Natural killer cell (primary cell): ENCODE results near the gene NEDD4L. TPM values are rescaled to one million over a fixed set of nuclear protein-coding genes. Genes with fewer than 3 reads are reported as not detected.

Experiments used
- ATAC-seq, 3 donors: fragments of 150-1000 bp in 2 of 3; fragments of 200-7000 bp in 1 of 3; cut with Tn5 transposase; 1 replicate in 1 of 3; 2 replicates in 2 of 3; pipeline ENCODE4 v1.10.0; 2021; ENCODE audit warnings: mild to moderate bottlenecking in 2 of 3, moderate library complexity in 2 of 3
- DNase-seq, 2 donors: peaks; one replicate each; pipeline versions ENCODE4 v3.0.0 to v3.0.0-alpha.2; 2013 to 2021; ENCODE audit warnings: mixed read lengths in 1 of 2
- H3K27ac ChIP-seq: one replicate; pipeline ENCODE4 v1.5.1; 2013; ENCODE audit warnings: mild to moderate bottlenecking, low read length
- H3K27me3 ChIP-seq: one replicate; pipeline ENCODE4 v1.6.1; 2013; ENCODE audit warnings: low read length; ENCODE audit not compliant: control insufficient read depth, insufficient read depth
- H3K36me3 ChIP-seq: one replicate; pipeline ENCODE4 v1.6.1; 2013; ENCODE audit warnings: low read length; ENCODE audit not compliant: control insufficient read depth, insufficient read depth
- H3K4me1 ChIP-seq: one replicate; pipeline ENCODE4 v1.6.1; 2013; ENCODE audit warnings: low read length; ENCODE audit not compliant: control insufficient read depth, insufficient read depth
- H3K4me3 ChIP-seq: one replicate; pipeline ENCODE4 v1.5.1; 2013; ENCODE audit warnings: low read length
- H3K9me3 ChIP-seq: one replicate; pipeline ENCODE4 v1.6.1; 2013; ENCODE audit warnings: low read length; ENCODE audit not compliant: control insufficient read depth, insufficient read depth
- H3K27ac Mint-ChIP-seq, 2 donors: one replicate each; pipeline ENCODE4 v1.8.0; 2022; ENCODE audit warnings: mild to moderate bottlenecking in 2 of 2, mixed read lengths in 2 of 2, moderate library complexity in 1 of 2
- H3K27me3 Mint-ChIP-seq, 2 donors: one replicate each; pipeline ENCODE4 v1.8.0; 2022; ENCODE audit warnings: low read depth in 2 of 2, mixed read lengths in 2 of 2
- H3K36me3 Mint-ChIP-seq: one replicate; pipeline ENCODE4 v1.8.0; 2022; ENCODE audit warnings: mixed read lengths
- H3K4me1 Mint-ChIP-seq, 2 donors: one replicate each; pipeline ENCODE4 v1.8.0; 2022; ENCODE audit warnings: mixed read lengths in 2 of 2
- H3K4me3 Mint-ChIP-seq: one replicate; pipeline ENCODE4 v1.8.0; 2022; ENCODE audit warnings: mild to moderate bottlenecking, moderate library complexity, mixed read lengths
- H3K9me3 Mint-ChIP-seq, 2 donors: one replicate each; pipeline ENCODE4 v1.8.0; 2022; ENCODE audit warnings: mixed read lengths in 2 of 2
- WGBS: methylation state at CpG from one replicate; pipeline ENCODE4 v1.1.7; 2013; ENCODE audit warnings: missing lambda C conversion rate; ENCODE audit not compliant: insufficient coverage; 5-methylcytosine and 5-hydroxymethylcytosine counted together
- intact Hi-C: fragments of 100-400 bp; cut with micrococcal nuclease; formaldehyde crosslinking; loops from one replicate; pipeline ENCODE4 v1.14.2; 2022
- total RNA-seq, 4 donors: library from RNA; stranded (reverse); fragments of 120-200 nt in 1 of 4; gene quantifications; one replicate each; pipeline versions ENCODE4 v1.2.3 to v1.2.4, GENCODE V29; 2013 to 2022
- TF ChIP-seq, protein P1 (sequence below): fragments of 200-600 bp; IDR thresholded peaks from one replicate; pipeline ENCODE4 v1.8.0; 2022; ENCODE audit warnings: antibody characterized with exemption

NEDD4L gene
- total RNA-seq, 3 donors from 2014 or later (not counting 1 experiment from before 2014, with no cell fraction given): 3.4 to 15.3 (median 14.3) TPM

DNA sequence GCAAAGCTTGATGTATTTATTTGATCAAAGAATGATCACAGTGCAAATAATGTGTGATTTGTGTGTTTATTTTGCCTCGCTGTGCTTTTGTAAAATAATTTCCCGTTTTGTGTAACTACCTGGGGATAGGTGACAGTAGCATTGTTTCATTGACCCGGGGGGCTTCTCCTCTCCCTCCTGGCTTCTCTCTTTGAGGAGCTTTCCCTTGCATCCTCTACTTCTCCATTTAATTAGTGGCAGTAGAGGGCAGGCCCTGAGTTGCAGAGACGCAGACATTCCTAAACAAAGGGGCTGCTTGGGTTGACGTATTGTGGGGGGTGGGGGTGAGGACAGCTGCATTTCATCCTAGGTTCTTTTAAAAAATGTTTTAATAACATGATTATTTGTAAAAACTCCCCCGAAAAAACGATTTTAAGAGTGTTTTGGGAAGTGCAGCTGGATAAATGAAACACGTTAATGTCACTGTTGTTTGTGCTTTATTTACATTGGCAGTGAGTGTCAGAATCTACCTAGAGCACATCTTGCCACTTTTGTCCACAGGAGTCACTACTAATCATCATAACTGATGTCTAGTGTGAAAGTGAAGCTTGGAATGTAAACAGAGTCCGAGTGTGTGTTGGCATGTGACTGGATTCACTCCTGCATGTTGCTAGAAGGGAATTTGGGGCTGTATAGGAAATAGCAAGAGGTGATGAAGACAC, 2.2 kb downstream of the NEDD4L start:
- no peak for DNase-seq
- WGBS: 57% methylated on average over 8 of the region's 9 CpGs
- H3K4me3 ChIP-seq: no peak overlapping the region
- intact Hi-C loops: no loop called here
- no peak overlapping the region for H3K27ac ChIP-seq
- peak overlapping the region in 1 of 2 donors; percentile 63 for H3K27ac Mint-ChIP-seq
- peaks cover 14% of the 10 kb centered on the region for H3K4me1 ChIP-seq
- no peak for ATAC-seq
- no peaks in the 10 kb centered on the region for H3K9me3 Mint-ChIP-seq
- H3K27me3 Mint-ChIP-seq: peaks cover 4 to 10% of the 10 kb centered on the region in 2 donors
- H3K36me3 ChIP-seq: no peaks in the 10 kb centered on the region
- TF ChIP-seq, protein P1, sequence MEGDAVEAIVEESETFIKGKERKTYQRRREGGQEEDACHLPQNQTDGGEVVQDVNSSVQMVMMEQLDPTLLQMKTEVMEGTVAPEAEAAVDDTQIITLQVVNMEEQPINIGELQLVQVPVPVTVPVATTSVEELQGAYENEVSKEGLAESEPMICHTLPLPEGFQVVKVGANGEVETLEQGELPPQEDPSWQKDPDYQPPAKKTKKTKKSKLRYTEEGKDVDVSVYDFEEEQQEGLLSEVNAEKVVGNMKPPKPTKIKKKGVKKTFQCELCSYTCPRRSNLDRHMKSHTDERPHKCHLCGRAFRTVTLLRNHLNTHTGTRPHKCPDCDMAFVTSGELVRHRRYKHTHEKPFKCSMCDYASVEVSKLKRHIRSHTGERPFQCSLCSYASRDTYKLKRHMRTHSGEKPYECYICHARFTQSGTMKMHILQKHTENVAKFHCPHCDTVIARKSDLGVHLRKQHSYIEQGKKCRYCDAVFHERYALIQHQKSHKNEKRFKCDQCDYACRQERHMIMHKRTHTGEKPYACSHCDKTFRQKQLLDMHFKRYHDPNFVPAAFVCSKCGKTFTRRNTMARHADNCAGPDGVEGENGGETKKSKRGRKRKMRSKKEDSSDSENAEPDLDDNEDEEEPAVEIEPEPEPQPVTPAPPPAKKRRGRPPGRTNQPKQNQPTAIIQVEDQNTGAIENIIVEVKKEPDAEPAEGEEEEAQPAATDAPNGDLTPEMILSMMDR: no peak
- peak overlapping the region; percentile 95 for H3K4me3 Mint-ChIP-seq
- no peaks in the 10 kb centered on the region for H3K27me3 ChIP-seq
- H3K36me3 Mint-ChIP-seq: no peaks in the 10 kb centered on the region
- H3K4me1 Mint-ChIP-seq: peaks cover 20 to 30% of the 10 kb centered on the region in 2 donors
- H3K9me3 ChIP-seq: no peaks in the 10 kb centered on the region

DNA sequence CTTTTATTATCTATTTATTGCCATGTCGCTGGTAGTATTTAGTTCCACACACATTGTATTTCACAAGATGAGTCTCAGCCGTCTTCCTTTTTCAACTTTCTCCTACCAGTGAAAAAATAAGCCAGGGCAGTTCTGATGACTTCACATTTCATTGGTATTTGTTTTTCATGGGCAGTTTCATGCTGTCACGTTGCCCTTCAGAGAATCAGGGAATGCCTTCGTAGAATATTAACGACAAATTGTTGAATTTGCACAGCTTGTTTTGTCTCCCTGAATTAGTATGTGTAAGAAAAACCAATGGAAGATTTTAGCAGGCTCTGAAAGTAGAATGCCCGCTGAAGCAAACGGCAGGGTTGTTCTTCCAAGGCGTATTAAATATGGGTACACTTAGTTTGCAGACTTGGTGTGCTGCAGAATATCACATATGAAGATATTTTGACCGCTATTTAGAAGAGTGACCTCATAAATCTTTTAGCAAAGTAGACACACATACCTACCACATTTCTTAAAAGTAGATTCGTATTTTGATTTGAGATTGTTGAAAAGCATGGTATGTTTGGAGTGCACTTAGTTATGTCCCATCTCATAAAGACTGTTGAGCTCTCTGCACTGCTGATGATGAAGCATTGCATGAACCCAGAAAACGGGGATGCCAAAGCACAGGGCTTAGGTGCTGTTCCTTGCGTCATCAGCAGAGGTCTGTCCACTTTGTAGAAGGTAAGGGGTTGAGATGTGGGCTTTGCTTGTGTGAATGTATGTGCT, 2.9 kb downstream of the NEDD4L start:
- Histone ChIP-seq H3K36me3 (no peaks in the 10 kb centered on the region), H3K4me1 (peaks cover 14% of the 10 kb centered on the region), H3K4me3 (no peak overlapping the region), H3K27me3 (no peaks in the 10 kb centered on the region), H3K27ac (no peak overlapping the region), H3K9me3 (no peaks in the 10 kb centered on the region)
- Mint-ChIP-seq H3K9me3 (no peaks in the 10 kb centered on the region), H3K36me3 (no peaks in the 10 kb centered on the region), H3K27me3 (peaks cover 0 to 7% of the 10 kb centered on the region in 2 donors), H3K27ac (no peak overlapping the region), H3K4me3 (peak overlapping the region; percentile 95), H3K4me1 (peaks cover 25 to 26% of the 10 kb centered on the region in 2 donors)
- DNase-seq: no peak
- WGBS: 96% methylated on average over 11 of the region's 12 CpGs
- TF ChIP-seq, protein P1: no peak
- intact Hi-C loops: no loop called here
- no peak for ATAC-seq

- Histone ChIP-seq H3K4me3 (no peak overlapping the region), H3K27ac (no peak overlapping the region), H3K36me3 (no peaks in the 10 kb centered on the region), H3K27me3 (no peaks in the 10 kb centered on the region), H3K4me1 (peaks cover 14% of the 10 kb centered on the region), H3K9me3 (no peaks in the 10 kb centered on the region)
- Mint-ChIP-seq H3K4me3 (no peak overlapping the region), H3K27me3 (peaks cover 0 to 4% of the 10 kb centered on the region in 2 donors), H3K27ac (no peak overlapping the region), H3K36me3 (no peaks in the 10 kb centered on the region), H3K9me3 (no peaks in the 10 kb centered on the region), H3K4me1 (peaks cover 25 to 28% of the 10 kb centered on the region in 2 donors)
- intact Hi-C loops: no loop called here
- WGBS: 100% methylated on average over 2 of the region's 3 CpGs
- TF ChIP-seq, protein P1: no peak
- DNase-seq (no peak), ATAC-seq (no peak)
These were observed 3.5 kb downstream of the NEDD4L start for GRCh38 chr18:58047556-58047882.
